Measurements from ENCODE around the gene SYK.

DNA sequence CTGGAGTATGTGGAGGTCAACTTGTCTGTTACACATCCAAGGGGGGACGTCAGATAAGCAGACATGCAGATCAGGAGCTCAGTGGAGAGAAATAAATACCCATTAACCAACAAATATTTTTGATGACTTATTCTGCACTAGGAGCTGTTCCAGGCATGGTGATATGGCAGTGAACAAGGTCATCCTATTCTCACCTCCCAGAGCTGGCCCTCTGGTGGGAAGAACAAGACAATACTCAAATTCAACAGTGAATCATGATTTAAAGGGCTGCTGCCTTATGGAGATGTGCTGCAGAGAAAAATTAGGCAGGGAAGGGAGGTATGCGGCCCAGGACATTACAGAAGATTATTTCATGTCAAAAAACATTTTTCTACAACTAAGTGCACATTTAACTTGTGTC lies 36.5 kb downstream of the SYK start:
- no peak for TF ChIP-seq POLR2AphosphoS5 (IDR thresholded peaks at IDR 0.05; ENCODE audit: low read depth, low read length)
- no peak for TF ChIP-seq TAF1 (IDR thresholded peaks at IDR 0.05; ENCODE audit: borderline replicate concordance, insufficient read depth, low read length)
- TF ChIP-seq, protein P1, sequence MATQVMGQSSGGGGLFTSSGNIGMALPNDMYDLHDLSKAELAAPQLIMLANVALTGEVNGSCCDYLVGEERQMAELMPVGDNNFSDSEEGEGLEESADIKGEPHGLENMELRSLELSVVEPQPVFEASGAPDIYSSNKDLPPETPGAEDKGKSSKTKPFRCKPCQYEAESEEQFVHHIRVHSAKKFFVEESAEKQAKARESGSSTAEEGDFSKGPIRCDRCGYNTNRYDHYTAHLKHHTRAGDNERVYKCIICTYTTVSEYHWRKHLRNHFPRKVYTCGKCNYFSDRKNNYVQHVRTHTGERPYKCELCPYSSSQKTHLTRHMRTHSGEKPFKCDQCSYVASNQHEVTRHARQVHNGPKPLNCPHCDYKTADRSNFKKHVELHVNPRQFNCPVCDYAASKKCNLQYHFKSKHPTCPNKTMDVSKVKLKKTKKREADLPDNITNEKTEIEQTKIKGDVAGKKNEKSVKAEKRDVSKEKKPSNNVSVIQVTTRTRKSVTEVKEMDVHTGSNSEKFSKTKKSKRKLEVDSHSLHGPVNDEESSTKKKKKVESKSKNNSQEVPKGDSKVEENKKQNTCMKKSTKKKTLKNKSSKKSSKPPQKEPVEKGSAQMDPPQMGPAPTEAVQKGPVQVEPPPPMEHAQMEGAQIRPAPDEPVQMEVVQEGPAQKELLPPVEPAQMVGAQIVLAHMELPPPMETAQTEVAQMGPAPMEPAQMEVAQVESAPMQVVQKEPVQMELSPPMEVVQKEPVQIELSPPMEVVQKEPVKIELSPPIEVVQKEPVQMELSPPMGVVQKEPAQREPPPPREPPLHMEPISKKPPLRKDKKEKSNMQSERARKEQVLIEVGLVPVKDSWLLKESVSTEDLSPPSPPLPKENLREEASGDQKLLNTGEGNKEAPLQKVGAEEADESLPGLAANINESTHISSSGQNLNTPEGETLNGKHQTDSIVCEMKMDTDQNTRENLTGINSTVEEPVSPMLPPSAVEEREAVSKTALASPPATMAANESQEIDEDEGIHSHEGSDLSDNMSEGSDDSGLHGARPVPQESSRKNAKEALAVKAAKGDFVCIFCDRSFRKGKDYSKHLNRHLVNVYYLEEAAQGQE (IDR thresholded peaks at IDR 0.05; ENCODE audit: insufficient read depth in 1 of 2, low read depth in 2 of 2, low read length in 2 of 2): no peak
- TF ChIP-seq FOXP2 (optimal IDR thresholded peaks at IDR 0.05; ENCODE audit: borderline replicate concordance, extremely low read depth, extremely low read length, insufficient read depth): no peak

Data from PFSK-1 (cell line).